GM12872 (cell line): ENCODE results near the gene MAML2.

ENCODE experiments used
- CTCF ChIP-seq: IDR thresholded peaks from 3 replicates; pipeline ENCODE4 v1.5.1; 2011; ENCODE audit warnings: low read depth, mild to moderate bottlenecking, low read length, moderate library complexity; ENCODE audit not compliant: insufficient read depth

MAML2 gene

DNA sequence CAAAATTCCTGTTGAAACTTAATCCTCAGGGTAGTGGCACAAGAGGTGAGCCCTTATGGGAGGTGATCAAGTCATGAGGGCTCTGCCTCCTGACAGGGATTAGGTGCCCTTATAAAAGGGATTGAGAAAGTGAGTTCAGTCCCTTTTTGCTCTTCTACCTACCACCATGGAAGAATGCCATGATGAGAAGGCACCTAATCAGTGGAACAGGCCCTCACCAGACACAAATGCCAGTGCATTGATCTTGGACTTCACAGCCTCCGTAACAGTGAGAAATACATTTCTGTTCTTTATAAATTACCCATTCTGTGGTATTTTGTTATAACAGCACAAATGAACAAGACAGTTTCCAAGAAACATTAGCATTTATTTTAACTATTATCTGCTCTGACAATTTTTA lies 338.1 kb downstream of the MAML2 start:
- no peak for TF ChIP-seq CTCF

- TF ChIP-seq CTCF = no peak
These were observed 340.2 kb downstream of the MAML2 start for GRCh38 chr11:96002754-96003290.

DNA sequence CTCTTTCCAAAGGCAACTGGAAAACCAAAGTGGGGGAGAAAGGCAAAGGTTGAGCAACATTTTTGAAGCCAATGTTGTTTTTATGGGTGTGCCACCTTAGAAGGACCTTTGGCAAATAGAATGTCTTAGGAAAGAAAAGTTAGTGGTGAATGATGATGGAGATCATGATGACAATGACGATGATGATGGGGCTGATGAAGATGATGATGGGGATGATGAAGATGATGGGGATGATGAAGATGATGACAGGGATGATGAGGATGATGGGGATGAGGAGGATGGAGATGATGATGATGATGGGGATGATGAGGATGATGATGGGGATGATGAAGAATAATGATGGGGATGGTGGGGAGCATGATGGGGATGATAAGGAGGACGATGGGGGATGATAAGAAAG lies 340.7 kb downstream of the MAML2 start:
- no peak for TF ChIP-seq CTCF

DNA sequence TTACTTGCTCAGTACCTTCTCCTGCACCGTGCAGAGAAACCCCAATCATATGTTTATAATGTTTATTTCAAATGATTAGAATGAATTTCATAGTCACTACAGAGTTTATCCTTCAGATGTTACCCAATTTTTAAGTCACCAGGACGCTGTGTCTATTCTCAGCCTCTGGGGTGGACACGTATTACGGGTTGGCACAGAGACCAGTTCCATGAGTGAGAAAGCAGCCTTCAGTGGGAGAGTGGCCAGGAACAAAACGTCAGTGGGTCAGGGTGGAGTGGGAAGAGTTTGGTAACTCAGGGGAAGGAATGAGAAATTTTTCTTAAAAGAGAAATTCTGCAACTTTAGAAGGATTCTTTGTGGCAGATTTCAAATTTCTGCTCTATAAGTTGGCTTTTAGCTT lies 342.0 kb downstream of the MAML2 start:
- no peak for TF ChIP-seq CTCF

DNA sequence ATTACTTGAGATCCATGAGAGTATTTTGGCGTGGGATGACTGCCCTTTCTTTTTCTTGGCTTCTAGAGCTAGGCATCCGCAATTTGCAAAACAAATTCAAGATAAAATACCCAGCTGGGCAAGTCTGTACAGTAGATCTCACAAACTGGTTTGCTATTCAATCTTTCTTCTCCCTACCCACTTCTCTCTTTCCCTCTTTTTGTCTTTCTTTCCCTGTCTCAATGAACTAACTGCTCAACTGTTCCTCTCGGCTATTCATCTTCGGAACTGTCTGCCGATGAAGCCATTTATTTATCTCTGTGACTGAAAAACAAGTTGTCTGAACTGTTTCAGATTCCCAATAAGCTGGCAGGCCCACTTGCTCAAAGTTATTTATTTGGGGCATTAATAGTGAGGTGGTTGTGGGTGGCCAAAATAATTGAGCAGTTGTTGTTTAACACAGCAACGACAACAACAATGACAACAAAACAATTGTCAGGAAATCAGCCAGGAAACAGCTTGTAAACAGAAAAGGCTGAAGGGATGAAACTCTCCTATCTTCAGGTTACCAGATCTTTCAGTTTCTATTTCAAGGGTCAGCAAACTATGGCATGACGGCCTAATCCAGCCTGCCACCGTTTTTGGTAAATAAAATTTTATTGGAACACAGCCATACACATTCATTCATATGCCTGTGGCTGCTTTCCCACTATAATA lies 343.1 kb downstream of the MAML2 start:
- TF ChIP-seq CTCF = no peak

GRCh38 chr11:95996621-95997235 lies 346.3 kb downstream of the MAML2 start:
- TF ChIP-seq CTCF = no peak

DNA sequence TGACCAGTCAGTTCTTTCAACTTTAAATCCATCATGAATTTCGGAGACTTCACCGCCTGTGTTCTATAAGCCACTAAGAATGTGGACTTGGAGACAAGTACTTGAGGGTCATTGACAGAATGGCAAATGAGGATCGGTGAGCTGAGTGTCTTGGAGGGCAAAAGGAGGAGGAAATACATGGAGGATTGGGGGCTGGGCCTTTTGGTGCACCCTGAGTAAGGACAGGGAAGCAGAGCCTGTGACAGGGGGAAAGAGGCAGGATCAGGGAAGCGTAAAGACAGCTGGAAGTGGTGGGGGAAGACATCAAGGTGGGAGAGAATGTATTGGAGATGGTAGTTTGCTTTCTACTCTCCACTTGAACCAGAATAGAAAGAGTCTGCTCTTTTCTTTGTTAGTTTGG lies 348.7 kb downstream of the MAML2 start:
- TF ChIP-seq CTCF = no peak
